Naive B cell (primary cell): ENCODE measurements around the gene SPIB. TPM values are rescaled to one million over a fixed set of nuclear protein-coding genes. Genes with fewer than 3 reads are reported as not detected.

Source experiments
- ATAC-seq, 2 donors: fragments of 150-1000 bp; cut with Tn5 transposase; 2 replicates each; pipeline ENCODE4 v1.10.0; 2021; ENCODE audit warnings: low read depth in 2 of 2, mild to moderate bottlenecking in 2 of 2, moderate library complexity in 2 of 2
- DNase-seq: peaks from one replicate; pipeline ENCODE4 v3.0.0; 2022
- H3K27ac Mint-ChIP-seq, 6 donors: one replicate each; pipeline ENCODE4 v1.8.0; 2020 to 2022; ENCODE audit warnings: mild to moderate bottlenecking in 6 of 6, mixed read lengths in 6 of 6, moderate library complexity in 5 of 6, inconsistent platforms in 2 of 6
- H3K27me3 Mint-ChIP-seq, 3 donors: one replicate each; pipeline ENCODE4 v1.8.0; 2021 to 2022; ENCODE audit warnings: mixed read lengths in 3 of 3, mild to moderate bottlenecking in 1 of 3
- H3K36me3 Mint-ChIP-seq, 2 donors: one replicate each; pipeline ENCODE4 v1.8.0; 2020 to 2022; ENCODE audit warnings: mixed read lengths in 2 of 2, inconsistent platforms in 1 of 2, mild to moderate bottlenecking in 1 of 2
- H3K4me1 Mint-ChIP-seq, 3 donors: one replicate each; pipeline ENCODE4 v1.8.0; 2020 to 2022; ENCODE audit warnings: mixed read lengths in 3 of 3, inconsistent platforms in 1 of 3, mild to moderate bottlenecking in 1 of 3, moderate library complexity in 1 of 3
- H3K4me3 Mint-ChIP-seq, 8 donors: one replicate each; pipeline ENCODE4 v1.8.0; 2020 to 2022; ENCODE audit warnings: mild to moderate bottlenecking in 8 of 8, mixed read lengths in 8 of 8, moderate library complexity in 8 of 8, inconsistent platforms in 2 of 8
- H3K9me3 Mint-ChIP-seq, 7 donors: one replicate each; pipeline ENCODE4 v1.8.0; 2020 to 2022; ENCODE audit warnings: mixed read lengths in 7 of 7, mild to moderate bottlenecking in 5 of 7, inconsistent platforms in 2 of 7, moderate library complexity in 1 of 7
- polyA plus RNA-seq, 6 donors: library from polyadenylated mRNA; unstranded; fragments of 300-500 nt; fragmentation: Illumina TruSeq; gene quantifications; one replicate each; pipeline ENCODE4 v1.2.3, GENCODE V29; 2021; ENCODE audit warnings: low read depth in 6 of 6

SPIB gene
- polyA plus RNA-seq, 6 donors from 2014 or later: 218 to 343 (median 286) TPM

DNA sequence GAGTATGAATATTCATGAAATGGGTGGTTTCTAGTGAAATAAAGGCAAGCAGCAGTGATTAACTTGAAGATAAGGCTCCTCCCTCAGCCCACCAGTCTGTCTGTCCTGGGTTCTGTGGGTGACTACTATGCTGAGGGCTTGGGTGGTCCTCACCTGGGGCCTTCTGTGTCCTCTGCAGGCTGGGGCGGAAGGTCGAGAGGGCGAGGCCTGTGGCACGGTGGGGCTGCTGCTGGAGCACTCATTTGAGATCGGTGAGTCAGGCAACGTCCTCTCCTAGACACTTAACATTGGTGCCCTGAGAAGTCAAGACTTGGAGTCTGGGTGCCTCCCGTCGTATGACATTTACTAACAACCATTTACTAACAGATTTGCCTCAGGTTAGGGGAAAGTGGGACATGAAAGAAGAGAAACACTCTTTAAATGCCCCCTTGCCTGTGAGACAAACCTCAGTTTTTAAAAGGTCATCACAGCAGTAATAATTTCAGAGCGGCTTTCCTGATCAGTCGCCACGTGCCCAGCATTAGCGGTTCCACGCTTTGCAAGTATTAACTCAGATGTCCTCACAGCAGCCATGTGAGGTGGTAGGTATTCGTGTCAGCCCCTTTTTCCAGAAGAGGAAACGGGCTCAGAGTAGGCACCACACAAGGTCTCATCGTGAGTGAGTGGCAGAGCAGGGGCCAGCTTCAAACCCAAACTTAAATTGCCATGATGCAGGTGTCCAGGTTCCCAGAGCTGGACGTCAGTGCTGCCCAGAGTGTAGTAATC lies 59.2 kb downstream of the SPIB start:
- H3K4me1 Mint-ChIP-seq: peaks cover 29 to 46% (median 37%) of the 10 kb centered on the region in 3 donors
- peaks cover 0 to 4% (median 0%) of the 10 kb centered on the region in 7 donors for H3K9me3 Mint-ChIP-seq
- H3K4me3 Mint-ChIP-seq: peak overlapping the region; percentile 96 to 99 (median 98)
- DNase-seq: no peak
- peak overlapping the region in 4 of 6 donors; percentile 57 to 93 (median 78) for H3K27ac Mint-ChIP-seq
- peaks cover 0 to 15% of the 10 kb centered on the region in 2 donors for H3K36me3 Mint-ChIP-seq
- H3K27me3 Mint-ChIP-seq: no peaks in the 10 kb centered on the region
- no peak for ATAC-seq

DNA sequence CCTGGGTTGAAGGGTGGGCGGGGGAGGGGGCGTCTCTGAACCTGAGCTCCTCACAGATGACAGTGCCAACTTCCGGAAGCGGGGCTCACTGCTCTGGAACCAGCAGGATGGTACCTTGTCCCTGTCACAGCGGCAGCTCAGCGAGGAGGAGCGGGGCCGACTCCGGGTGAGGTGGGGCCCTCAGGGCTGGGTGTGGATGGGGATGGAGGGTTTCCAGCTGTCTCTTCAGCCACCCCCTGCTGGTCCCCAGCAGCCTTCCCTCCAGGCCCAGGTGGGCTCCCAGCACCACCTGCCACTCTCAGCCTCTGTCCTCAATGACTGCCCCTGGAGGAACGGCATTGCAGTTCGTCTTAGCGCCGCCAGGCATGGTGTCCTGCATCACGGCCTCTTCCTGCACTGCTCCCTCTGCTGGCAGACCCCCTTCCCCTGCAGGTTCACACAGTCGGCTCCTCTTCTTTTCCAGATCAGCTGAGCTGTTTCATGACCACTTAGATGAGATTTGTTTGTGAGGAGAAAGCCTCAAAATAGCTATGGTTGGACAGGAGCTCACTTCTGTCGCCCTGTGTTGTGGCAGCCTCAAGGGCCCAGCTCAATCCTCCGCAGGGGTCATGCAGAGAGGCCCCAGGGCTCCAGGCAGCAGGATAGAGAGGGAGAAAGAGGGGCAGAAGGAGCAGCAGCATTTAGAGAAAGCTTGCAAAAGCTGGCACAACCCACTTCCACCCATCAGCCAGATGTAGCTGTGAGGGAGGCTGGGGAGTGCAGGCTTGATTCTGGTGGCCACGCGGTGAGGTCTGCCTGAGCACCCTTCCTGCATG lies 60.4 kb downstream of the SPIB start:
- peak overlapping the region in 3 of 6 donors; percentile 51 to 66 (median 61) for H3K27ac Mint-ChIP-seq
- no peak for DNase-seq

DNA sequence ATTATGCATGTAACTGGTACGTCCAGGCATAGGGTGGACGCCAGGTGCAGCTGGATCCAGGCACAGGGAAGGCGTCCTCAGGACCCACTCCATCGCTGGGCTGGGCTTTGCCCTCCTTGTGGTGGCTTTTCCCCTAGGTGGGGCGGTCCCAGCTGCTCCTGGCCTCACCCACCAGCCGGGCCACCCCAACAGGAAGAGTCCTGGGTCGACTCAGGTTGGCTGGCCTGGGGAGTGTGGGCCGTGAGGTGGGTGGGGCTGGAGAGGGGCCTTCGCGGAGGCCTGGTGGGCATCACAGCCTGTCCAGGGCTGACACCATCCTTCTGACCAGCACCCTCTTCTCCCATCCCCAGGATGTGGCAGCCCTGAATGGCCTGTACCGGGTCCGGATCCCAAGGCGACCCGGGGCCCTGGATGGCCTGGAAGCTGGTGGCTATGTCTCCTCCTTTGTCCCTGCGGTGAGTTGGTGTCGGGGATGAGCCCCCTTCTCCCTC lies 61.1 kb downstream of the SPIB start:
- no peak overlapping the region for H3K27ac Mint-ChIP-seq
- peaks cover 0 to 21% of the 10 kb centered on the region in 2 donors for H3K36me3 Mint-ChIP-seq

More for the DNA sequence above, 60.4 kb downstream of the SPIB start:
- peaks cover 29 to 46% (median 37%) of the 10 kb centered on the region in 3 donors for H3K4me1 Mint-ChIP-seq
- H3K9me3 Mint-ChIP-seq: peaks cover 0 to 4% (median 0%) of the 10 kb centered on the region in 7 donors
- H3K36me3 Mint-ChIP-seq: peaks cover 0 to 21% of the 10 kb centered on the region in 2 donors
- no peak for ATAC-seq
- H3K27me3 Mint-ChIP-seq: no peaks in the 10 kb centered on the region
- peak overlapping the region in 6 of 8 donors; percentile 10 to 71 (median 18) for H3K4me3 Mint-ChIP-seq

DNA sequence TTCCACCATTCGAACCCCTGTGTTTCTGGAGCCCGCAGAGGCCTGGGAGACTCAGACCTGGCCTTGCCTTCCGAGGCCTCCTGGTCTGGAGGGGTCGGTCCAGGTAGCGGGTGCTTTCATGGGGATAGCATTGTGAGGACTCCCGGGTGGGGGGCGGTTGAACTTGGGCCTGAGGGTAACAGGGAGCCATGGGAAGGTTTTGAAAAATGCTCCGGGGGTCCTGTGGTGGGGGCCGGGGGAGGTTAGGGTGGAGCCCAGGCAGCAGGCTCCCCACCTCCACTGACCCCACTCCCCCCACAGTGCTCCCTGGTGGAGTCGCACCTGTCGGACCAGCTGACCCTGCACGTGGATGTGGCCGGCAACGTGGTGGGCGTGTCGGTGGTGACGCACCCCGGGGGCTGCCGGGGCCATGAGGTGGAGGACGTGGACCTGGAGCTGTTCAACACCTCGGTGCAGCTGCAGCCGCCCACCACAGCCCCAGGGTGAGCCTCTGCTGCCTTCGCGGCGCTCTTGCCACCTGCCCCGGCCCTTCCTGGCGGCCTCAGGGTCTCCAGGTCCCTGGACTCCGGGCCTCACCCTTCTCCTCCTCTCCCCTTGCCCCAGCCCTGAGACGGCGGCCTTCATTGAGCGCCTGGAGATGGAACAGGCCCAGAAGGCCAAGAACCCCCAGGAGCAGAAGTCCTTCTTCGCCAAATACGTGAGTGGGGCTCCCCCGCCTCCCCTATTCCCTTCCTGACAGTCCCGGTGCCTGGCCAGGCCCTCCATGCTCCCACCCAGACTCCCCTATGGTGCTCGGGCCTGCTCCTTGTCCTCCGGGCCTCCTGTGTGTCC lies 61.8 kb downstream of the SPIB start:
- H3K27me3 Mint-ChIP-seq: no peaks in the 10 kb centered on the region
- peaks cover 29 to 37% (median 36%) of the 10 kb centered on the region in 3 donors for H3K4me1 Mint-ChIP-seq
- peaks cover 0 to 21% of the 10 kb centered on the region in 2 donors for H3K36me3 Mint-ChIP-seq
- H3K4me3 Mint-ChIP-seq: no peak overlapping the region
- ATAC-seq (no peak), DNase-seq (no peak)
- peak overlapping the region in 2 of 6 donors; percentile 58 to 67 for H3K27ac Mint-ChIP-seq
- H3K9me3 Mint-ChIP-seq: peaks cover 0 to 2% (median 0%) of the 10 kb centered on the region in 7 donors

More for the DNA sequence above, 61.1 kb downstream of the SPIB start:
- H3K4me3 Mint-ChIP-seq: peak overlapping the region in 1 of 8 donors; percentile 71
- H3K27me3 Mint-ChIP-seq: no peaks in the 10 kb centered on the region
- DNase-seq: no peak
- no peak for ATAC-seq
- peaks cover 29 to 43% (median 37%) of the 10 kb centered on the region in 3 donors for H3K4me1 Mint-ChIP-seq
- H3K9me3 Mint-ChIP-seq: peaks cover 0 to 4% (median 0%) of the 10 kb centered on the region in 7 donors

Other genes with a start within 250 kb of the SPIB start
- not detected for gene MYH14, start 215.3 kb upstream of the SPIB start, polyA plus RNA-seq
- under 1 TPM in 2 of 6 donors, not detected in 4; 0.08 to 0.12 TPM for gene KCNC3, start 89.6 kb upstream of the SPIB start, polyA plus RNA-seq
- gene NAPSA, start 53.3 kb upstream of the SPIB start, polyA plus RNA-seq: 1 to 10 TPM in 3 of 6 donors, under 1 TPM in 2, not detected in 1; 0.38 to 1.8 (median 1.1) TPM
- 100 to 1,000 TPM in 1 of 6 donors, 10 to 100 TPM in 5; 70.9 to 115 (median 76.1) TPM for gene NR1H2, start 42.5 kb upstream of the SPIB start, polyA plus RNA-seq
- 10 to 100 TPM; 22.9 to 46.7 (median 32.1) TPM for gene POLD1, start 34.6 kb upstream of the SPIB start, polyA plus RNA-seq
- gene MYBPC2, start 14.0 kb downstream of the SPIB start, polyA plus RNA-seq: 1 to 10 TPM in 3 of 6 donors, under 1 TPM in 2, not detected in 1; 0.44 to 6.6 (median 1.2) TPM
- gene EMC10, start 57.6 kb downstream of the SPIB start, polyA plus RNA-seq: 10 to 100 TPM in 1 of 6 donors, 1 to 10 TPM in 5; 7.0 to 11.9 (median 8.6) TPM
- gene GARIN5A, start 57.9 kb downstream of the SPIB start, polyA plus RNA-seq: 1 to 10 TPM in 1 of 6 donors, under 1 TPM in 4, not detected in 1; 0.38 to 2.2 (median 0.50) TPM
- gene JOSD2, start 92.3 kb downstream of the SPIB start, polyA plus RNA-seq: 10 to 100 TPM in 5 of 6 donors, 1 to 10 TPM in 1; 9.8 to 20.7 (median 12.2) TPM
- not detected for gene ASPDH, start 95.0 kb downstream of the SPIB start, polyA plus RNA-seq
- under 1 TPM in 1 of 6 donors, not detected in 5; 0.10 TPM for gene LRRC4B, start 149.5 kb downstream of the SPIB start, polyA plus RNA-seq
- under 1 TPM in 1 of 6 donors, not detected in 5; 0.11 TPM for gene SYT3, start 220.9 kb downstream of the SPIB start, polyA plus RNA-seq
- gene C19orf81, start 230.5 kb downstream of the SPIB start, polyA plus RNA-seq: 1 to 10 TPM in 2 of 6 donors, not detected in 4; 1.1 to 1.2 TPM